ENCODE results near the gene GABBR2. TPM values are rescaled to one million over a fixed set of nuclear protein-coding genes. Genes with fewer than 3 reads are reported as not detected.
A peak's percentile ranks its signal among the peaks of the same experiment; 100 is the strongest.

Gene GABBR2
- total RNA-seq, 1 donor, result 0.27 TPM

- no peak overlapping the region for H3K4me3 ChIP-seq (ENCODE audit: low read depth, low read length)
- peak; percentile 59 for DNase-seq (ENCODE audit: low read depth)
- TF ChIP-seq CTCF (IDR thresholded peaks at IDR 0.05; ENCODE audit: insufficient read depth, low read length), result no peak
Observed at GRCh38 chr9:98356953-98357690, 351.6 kb downstream of the GABBR2 start.

- TF ChIP-seq CTCF (IDR thresholded peaks at IDR 0.05; ENCODE audit: insufficient read depth, low read length), result no peak
- no peak overlapping the region for H3K4me3 ChIP-seq (ENCODE audit: low read depth, low read length)
- DNase-seq (ENCODE audit: low read depth), result peak; percentile 53
Observed at GRCh38 chr9:98356326-98356725, 352.4 kb downstream of the GABBR2 start.

- no peak for TF ChIP-seq CTCF (IDR thresholded peaks at IDR 0.05; ENCODE audit: insufficient read depth, low read length)
- no peak overlapping the region for H3K4me3 ChIP-seq (ENCODE audit: low read depth, low read length)
- DNase-seq (ENCODE audit: low read depth), result no peak
Observed at GRCh38 chr9:98351370-98351769, 357.4 kb downstream of the GABBR2 start.

GRCh38 chr9:98347642-98348041, 361.1 kb downstream of the GABBR2 start:
- TF ChIP-seq CTCF (IDR thresholded peaks at IDR 0.05; ENCODE audit: insufficient read depth, low read length), result no peak
- no peak for DNase-seq (ENCODE audit: low read depth)
- H3K4me3 ChIP-seq (ENCODE audit: low read depth, low read length), result no peak overlapping the region

- H3K4me3 ChIP-seq (ENCODE audit: low read depth, low read length), result no peak overlapping the region
- TF ChIP-seq CTCF (IDR thresholded peaks at IDR 0.05; ENCODE audit: insufficient read depth, low read length), result no peak
- no peak for DNase-seq (ENCODE audit: low read depth)
Observed at GRCh38 chr9:98345011-98345410, 363.7 kb downstream of the GABBR2 start.

GRCh38 chr9:98344581-98344980, 364.2 kb downstream of the GABBR2 start:
- no peak for TF ChIP-seq CTCF (IDR thresholded peaks at IDR 0.05; ENCODE audit: insufficient read depth, low read length)
- no peak for DNase-seq (ENCODE audit: low read depth)
- H3K4me3 ChIP-seq (ENCODE audit: low read depth, low read length), result no peak overlapping the region

GRCh38 chr9:98342820-98343210, 365.9 kb downstream of the GABBR2 start:
- H3K4me3 ChIP-seq (ENCODE audit: low read depth, low read length), result no peak overlapping the region
- no peak for TF ChIP-seq CTCF (IDR thresholded peaks at IDR 0.05; ENCODE audit: insufficient read depth, low read length)
- no peak for DNase-seq (ENCODE audit: low read depth)
